ENCODE results near the gene ABHD1. TPM values are rescaled to one million over a fixed set of nuclear protein-coding genes. Genes with fewer than 3 reads are reported as not detected.

ABHD1 gene
- polyA plus RNA-seq, 1 donor (not counting 4 experiments of a cell fraction or from before 2014, with no cell fraction given): not detected

DNA sequence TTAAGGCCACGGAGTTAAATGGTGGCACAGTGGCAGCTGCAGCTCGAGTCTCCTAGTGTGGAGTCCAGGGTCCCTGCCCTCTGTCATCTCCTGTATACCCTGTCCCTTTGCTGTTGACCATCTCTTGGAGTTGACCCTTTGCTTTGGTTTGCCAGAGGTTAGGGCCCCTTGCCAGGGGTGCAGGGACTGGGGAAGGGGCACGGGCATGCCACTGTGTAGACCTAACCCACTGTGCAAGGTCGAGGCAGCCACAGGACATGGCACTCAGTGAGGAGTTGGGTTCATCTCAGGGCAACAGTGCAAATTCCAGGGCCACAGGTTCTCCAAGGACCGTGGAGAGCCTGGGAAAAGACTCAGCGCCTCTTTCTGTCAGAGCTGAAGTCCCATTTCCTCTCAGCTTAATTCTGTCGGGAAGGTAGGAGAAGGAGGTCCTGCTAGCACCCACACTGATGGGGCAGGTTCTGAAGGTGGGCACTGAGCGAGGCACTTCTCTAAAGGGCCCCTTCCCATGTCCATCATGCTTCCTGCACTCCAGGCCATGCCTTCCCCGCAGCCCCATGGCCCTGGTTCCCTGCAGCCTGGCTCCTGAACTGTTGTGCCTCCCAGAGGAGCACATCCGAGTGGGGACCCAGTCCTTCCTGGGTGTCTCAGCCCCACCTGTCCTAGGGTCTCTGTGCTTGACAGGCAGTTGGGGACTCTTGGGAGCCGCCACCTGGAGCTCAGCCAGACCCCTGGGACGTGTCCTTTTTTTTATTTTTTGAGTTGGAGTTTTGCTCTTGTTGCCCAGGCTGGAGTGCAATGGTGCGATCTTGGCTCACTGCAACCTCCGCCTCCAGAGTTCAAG, 34.3 kb upstream of the ABHD1 start:
- H3K79me2 ChIP-seq (ENCODE audit: control insufficient read depth, insufficient read depth, low read length): no peaks in the 10 kb centered on the region
- TF ChIP-seq EZH2 (IDR thresholded peaks at IDR 0.05; ENCODE audit: low read length) (no peak), CTCF (optimal IDR thresholded peaks at IDR 0.05 in 1 of 3, IDR thresholded peaks at IDR 0.05 in 1 of 3, conservative IDR thresholded peaks at IDR 0.05 in 1 of 3; ENCODE audit: extremely low read depth in 1 of 3, insufficient read depth in 2 of 3, low read length in 3 of 3) (no peak)
- H3K9me3 ChIP-seq (ENCODE audit: control insufficient read depth, low read depth, low read length): no peaks in the 10 kb centered on the region
- no peak for DNase-seq (ENCODE audit: low read depth, low spot score)
- no peaks in the 10 kb centered on the region for H3K9me1 ChIP-seq (ENCODE audit: control insufficient read depth, extremely low read depth, insufficient read depth, low read length)
- peaks cover 10% of the 10 kb centered on the region for H3K4me1 ChIP-seq (ENCODE audit: control insufficient read depth, extremely low read depth, insufficient read depth, low read length)
- no peak overlapping the region for H3K27ac ChIP-seq (ENCODE audit: control insufficient read depth, insufficient read depth, low read length)
- H3K4me3 ChIP-seq (ENCODE audit: control insufficient read depth in 2 of 3, extremely low read depth in 1 of 3, insufficient read depth in 2 of 3, low read depth in 1 of 3, low read length in 3 of 3): no peak overlapping the region
- no peak for FAIRE-seq
- H4K20me1 ChIP-seq (ENCODE audit: control insufficient read depth, extremely low read depth, insufficient read depth, low read length): no peaks in the 10 kb centered on the region
- no peak overlapping the region for H3K4me2 ChIP-seq (ENCODE audit: control insufficient read depth, extremely low read depth, insufficient read depth, low read depth, low read length)
- no peak overlapping the region for H2AFZ ChIP-seq (ENCODE audit: control insufficient read depth, low read length)
- H3K9ac ChIP-seq (ENCODE audit: control insufficient read depth, extremely low read depth, insufficient read depth, low read length): no peak overlapping the region
- no peaks in the 10 kb centered on the region for H3K27me3 ChIP-seq (ENCODE audit: control insufficient read depth, extremely low read depth, insufficient read depth, low read length)
- no peaks in the 10 kb centered on the region for H3K36me3 ChIP-seq (ENCODE audit: control insufficient read depth in 2 of 2, extremely low read depth in 1 of 2, insufficient read depth in 2 of 2, low read length in 2 of 2)
- dilution Hi-C loops (cut with MboI; ENCODE audit: extremely low pct_ligation_motif_present, low sequenced_read_pairs): no loop called here

DNA sequence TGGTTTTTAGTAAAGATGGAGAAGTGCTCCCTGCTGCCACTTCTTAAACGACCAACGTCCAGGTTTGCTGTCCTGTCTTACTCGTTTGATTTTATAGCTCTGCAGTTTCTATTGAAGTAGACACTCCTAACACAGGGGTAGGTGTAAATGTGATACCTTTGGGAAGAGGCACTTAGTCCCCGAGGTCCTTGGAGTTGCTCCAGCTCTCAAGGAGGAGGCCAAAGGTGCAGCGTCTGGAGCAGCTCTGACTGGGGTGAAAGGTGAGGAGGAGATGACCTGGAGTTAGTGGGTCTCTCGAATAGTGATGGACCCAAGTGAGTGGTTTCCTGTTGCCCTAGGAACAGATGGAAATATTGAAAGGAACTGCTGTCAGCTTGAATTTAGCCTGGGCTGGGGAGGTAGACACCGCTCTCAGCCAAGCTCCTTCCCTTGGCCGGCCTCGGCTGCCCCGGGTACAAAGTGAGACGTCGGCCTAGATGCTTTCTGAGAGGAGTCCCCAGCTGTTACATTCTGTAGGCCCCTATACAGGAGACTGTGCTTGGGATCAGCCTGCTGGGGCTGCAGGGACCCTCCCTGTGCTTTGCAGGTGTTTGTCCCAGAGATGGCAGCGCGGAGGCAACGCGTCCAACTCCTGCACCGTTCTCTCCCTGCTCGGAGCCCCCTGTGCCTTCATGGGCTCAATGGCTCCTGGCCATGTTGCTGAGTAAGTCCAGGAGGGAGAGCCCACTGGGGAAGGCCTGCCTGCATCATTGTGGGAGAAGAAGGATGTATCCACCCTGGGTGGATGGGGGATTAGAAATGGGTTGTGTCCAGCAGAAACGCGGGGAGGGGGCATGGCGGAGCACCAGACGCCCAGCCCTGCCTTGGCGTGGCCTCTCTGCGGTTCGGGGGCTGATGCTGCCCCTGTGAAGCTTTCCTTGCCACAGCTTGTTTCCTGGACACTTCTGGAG, 31.6 kb upstream of the ABHD1 start:
- no peak for FAIRE-seq
- H3K4me1 ChIP-seq (ENCODE audit: control insufficient read depth, extremely low read depth, insufficient read depth, low read length): peaks cover 7% of the 10 kb centered on the region
- H3K27ac ChIP-seq (ENCODE audit: control insufficient read depth, insufficient read depth, low read length): no peak overlapping the region
- dilution Hi-C loops (cut with MboI; ENCODE audit: extremely low pct_ligation_motif_present, low sequenced_read_pairs): no loop called here
- H3K9me1 ChIP-seq (ENCODE audit: control insufficient read depth, extremely low read depth, insufficient read depth, low read length): no peaks in the 10 kb centered on the region
- H3K9me3 ChIP-seq (ENCODE audit: control insufficient read depth, low read depth, low read length): no peaks in the 10 kb centered on the region
- H4K20me1 ChIP-seq (ENCODE audit: control insufficient read depth, extremely low read depth, insufficient read depth, low read length): no peaks in the 10 kb centered on the region
- no peak for DNase-seq (ENCODE audit: low read depth, low spot score)
- H3K4me2 ChIP-seq (ENCODE audit: control insufficient read depth, extremely low read depth, insufficient read depth, low read depth, low read length): no peak overlapping the region
- TF ChIP-seq CTCF (optimal IDR thresholded peaks at IDR 0.05 in 1 of 3, IDR thresholded peaks at IDR 0.05 in 1 of 3, conservative IDR thresholded peaks at IDR 0.05 in 1 of 3; ENCODE audit: extremely low read depth in 1 of 3, insufficient read depth in 2 of 3, low read length in 3 of 3): no peak
- TF ChIP-seq EZH2 (IDR thresholded peaks at IDR 0.05; ENCODE audit: low read length): no peak
- H3K27me3 ChIP-seq (ENCODE audit: control insufficient read depth, extremely low read depth, insufficient read depth, low read length): no peaks in the 10 kb centered on the region
- no peak overlapping the region for H3K9ac ChIP-seq (ENCODE audit: control insufficient read depth, extremely low read depth, insufficient read depth, low read length)
- no peaks in the 10 kb centered on the region for H3K79me2 ChIP-seq (ENCODE audit: control insufficient read depth, insufficient read depth, low read length)
- no peak overlapping the region for H2AFZ ChIP-seq (ENCODE audit: control insufficient read depth, low read length)
- H3K4me3 ChIP-seq (ENCODE audit: control insufficient read depth in 2 of 3, extremely low read depth in 1 of 3, insufficient read depth in 2 of 3, low read depth in 1 of 3, low read length in 3 of 3): no peak overlapping the region
- H3K36me3 ChIP-seq (ENCODE audit: control insufficient read depth in 2 of 2, extremely low read depth in 1 of 2, insufficient read depth in 2 of 2, low read length in 2 of 2): no peaks in the 10 kb centered on the region
